ENCODE data around the gene SQSTM1.
A peak's percentile ranks its signal among the peaks of the same experiment; 100 is the strongest.

The SQSTM1 gene

GRCh38 chr5:179823937-179824744 lies 3.4 kb downstream of the SQSTM1 start:
- Histone ChIP-seq H3K4me1 (ENCODE audit: control insufficient read depth in 2 of 2, insufficient read depth in 2 of 2, low read length in 2 of 2) (peaks cover 68 to 75% of the 10 kb centered on the region in 2 donors), H3K4me3 (ENCODE audit: low read length in 2 of 2) (no peak overlapping the region), H3K9ac (ENCODE audit: low read depth in 1 of 2, low read length in 2 of 2) (no peak overlapping the region), H3K27ac (ENCODE audit: low read depth in 2 of 2, low read length in 2 of 2) (no peak overlapping the region), H3K36me3 (ENCODE audit: control insufficient read depth in 2 of 2, insufficient read depth in 2 of 2, low read length in 2 of 2) (peaks cover 40 to 60% of the 10 kb centered on the region in 2 donors), H3K27me3 (ENCODE audit: control insufficient read depth in 2 of 2, insufficient read depth in 2 of 2, low read length in 2 of 2) (no peaks in the 10 kb centered on the region), H3K9me3 (ENCODE audit: control insufficient read depth in 2 of 2, low read length in 2 of 2) (no peaks in the 10 kb centered on the region)

DNA sequence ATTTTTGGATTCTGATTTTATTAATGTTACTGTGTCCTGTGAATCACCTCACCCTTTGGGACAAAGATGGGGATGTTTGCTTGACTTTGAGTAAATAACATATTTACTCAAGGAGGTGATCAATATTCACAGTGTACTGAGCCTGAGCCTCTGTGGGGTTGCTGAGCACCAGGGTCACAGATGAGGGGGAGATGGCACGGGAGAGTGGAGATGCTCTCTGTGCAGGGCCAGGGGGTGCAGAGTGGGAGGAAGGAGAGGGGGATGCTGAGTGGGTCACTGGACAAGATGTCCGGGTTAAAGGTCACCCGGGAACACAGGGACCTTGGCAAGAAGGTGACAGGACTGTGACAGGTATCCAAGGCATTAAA lies 4.0 kb downstream of the SQSTM1 start:
- H3K4me3 ChIP-seq (ENCODE audit: low read length in 2 of 2) = no peak overlapping the region
- H3K27me3 ChIP-seq (ENCODE audit: control insufficient read depth in 2 of 2, insufficient read depth in 2 of 2, low read length in 2 of 2) = no peaks in the 10 kb centered on the region
- peaks cover 63 to 69% of the 10 kb centered on the region in 2 donors for H3K4me1 ChIP-seq (ENCODE audit: control insufficient read depth in 2 of 2, insufficient read depth in 2 of 2, low read length in 2 of 2)
- no peak overlapping the region for H3K27ac ChIP-seq (ENCODE audit: low read depth in 2 of 2, low read length in 2 of 2)
- peaks cover 44 to 66% of the 10 kb centered on the region in 2 donors for H3K36me3 ChIP-seq (ENCODE audit: control insufficient read depth in 2 of 2, insufficient read depth in 2 of 2, low read length in 2 of 2)
- H3K9me3 ChIP-seq (ENCODE audit: control insufficient read depth in 2 of 2, low read length in 2 of 2) = no peaks in the 10 kb centered on the region
- no peak overlapping the region for H3K9ac ChIP-seq (ENCODE audit: low read depth in 1 of 2, low read length in 2 of 2)

GRCh38 chr5:179825655-179826182 lies 5.0 kb downstream of the SQSTM1 start:
- Histone ChIP-seq H3K9ac (ENCODE audit: low read depth in 1 of 2, low read length in 2 of 2) (no peak overlapping the region), H3K27ac (ENCODE audit: low read depth in 2 of 2, low read length in 2 of 2) (peak overlapping the region; percentile 42 to 70), H3K4me1 (ENCODE audit: control insufficient read depth in 2 of 2, insufficient read depth in 2 of 2, low read length in 2 of 2) (peaks cover 54 to 61% of the 10 kb centered on the region in 2 donors), H3K4me3 (ENCODE audit: low read length in 2 of 2) (peak overlapping the region in 1 of 2 donors; percentile 20), H3K27me3 (ENCODE audit: control insufficient read depth in 2 of 2, insufficient read depth in 2 of 2, low read length in 2 of 2) (no peaks in the 10 kb centered on the region), H3K36me3 (ENCODE audit: control insufficient read depth in 2 of 2, insufficient read depth in 2 of 2, low read length in 2 of 2) (peaks cover 53 to 74% of the 10 kb centered on the region in 2 donors), H3K9me3 (ENCODE audit: control insufficient read depth in 2 of 2, low read length in 2 of 2) (no peaks in the 10 kb centered on the region)

DNA sequence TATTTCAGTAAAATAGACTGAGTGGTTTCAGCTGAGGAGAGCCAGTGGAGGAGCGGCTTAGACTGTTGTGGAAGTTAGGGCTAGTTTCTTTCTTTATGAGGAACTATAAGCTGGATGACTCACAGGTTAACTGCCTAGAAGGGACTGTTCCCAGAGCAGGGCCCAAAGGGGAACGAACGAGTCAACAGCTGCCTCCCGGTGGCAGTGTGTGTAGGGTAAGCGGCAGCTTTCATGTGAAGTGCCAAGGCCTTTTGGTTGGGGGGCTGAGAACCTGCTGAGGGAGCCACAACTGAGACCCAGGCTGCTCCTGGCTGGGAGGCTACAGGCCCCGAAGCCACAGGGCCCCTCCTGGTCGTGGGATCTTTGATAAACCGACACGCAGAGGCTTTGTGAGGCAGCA lies 7.0 kb downstream of the SQSTM1 start:
- Histone ChIP-seq H3K4me1 (ENCODE audit: control insufficient read depth in 2 of 2, insufficient read depth in 2 of 2, low read length in 2 of 2) (peaks cover 45 to 52% of the 10 kb centered on the region in 2 donors), H3K27me3 (ENCODE audit: control insufficient read depth in 2 of 2, insufficient read depth in 2 of 2, low read length in 2 of 2) (no peaks in the 10 kb centered on the region), H3K9me3 (ENCODE audit: control insufficient read depth in 2 of 2, low read length in 2 of 2) (no peaks in the 10 kb centered on the region), H3K9ac (ENCODE audit: low read depth in 1 of 2, low read length in 2 of 2) (peak overlapping the region; percentile 28 to 40), H3K27ac (ENCODE audit: low read depth in 2 of 2, low read length in 2 of 2) (peak overlapping the region; percentile 70 to 76), H3K36me3 (ENCODE audit: control insufficient read depth in 2 of 2, insufficient read depth in 2 of 2, low read length in 2 of 2) (peaks cover 66 to 85% of the 10 kb centered on the region in 2 donors), H3K4me3 (ENCODE audit: low read length in 2 of 2) (no peak overlapping the region)

DNA sequence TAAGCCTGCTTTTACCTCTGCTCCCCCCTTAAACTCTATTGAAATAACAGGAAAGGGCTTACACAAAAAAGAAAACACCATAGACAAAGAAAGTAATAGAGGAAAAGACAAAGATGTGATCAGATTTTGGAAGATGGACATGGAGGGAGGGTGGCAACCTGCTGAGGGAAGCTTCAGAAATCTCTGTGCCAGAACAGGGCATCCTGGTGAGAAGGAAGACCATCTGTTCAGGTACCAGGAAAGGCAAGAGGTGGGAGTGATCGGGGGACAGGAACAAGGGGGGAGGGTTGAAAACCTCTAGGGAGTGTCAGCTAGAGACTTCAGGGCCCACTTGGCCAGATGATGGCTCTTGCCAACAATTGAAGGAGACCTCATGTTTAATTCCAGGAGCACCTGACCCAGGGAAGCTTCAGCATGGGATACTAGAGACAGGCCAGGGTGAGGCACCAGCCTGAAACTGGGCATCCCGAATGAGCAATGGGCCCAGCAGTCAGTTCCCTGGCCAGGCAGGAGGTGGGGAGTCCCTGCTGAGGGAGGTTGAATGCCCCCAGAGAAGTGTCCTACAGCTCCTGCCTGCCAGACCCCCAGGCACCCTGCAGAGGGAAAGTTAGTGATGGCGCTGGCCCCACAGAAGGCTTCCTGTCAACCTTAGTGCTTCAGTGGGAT lies 8.2 kb downstream of the SQSTM1 start:
- no peak overlapping the region for H3K4me3 ChIP-seq (ENCODE audit: low read length in 2 of 2)
- H3K36me3 ChIP-seq (ENCODE audit: control insufficient read depth in 2 of 2, insufficient read depth in 2 of 2, low read length in 2 of 2) = peaks cover 70 to 87% of the 10 kb centered on the region in 2 donors
- no peak overlapping the region for H3K27ac ChIP-seq (ENCODE audit: low read depth in 2 of 2, low read length in 2 of 2)
- H3K27me3 ChIP-seq (ENCODE audit: control insufficient read depth in 2 of 2, insufficient read depth in 2 of 2, low read length in 2 of 2) = no peaks in the 10 kb centered on the region
- H3K4me1 ChIP-seq (ENCODE audit: control insufficient read depth in 2 of 2, insufficient read depth in 2 of 2, low read length in 2 of 2) = peaks cover 36 to 41% of the 10 kb centered on the region in 2 donors
- H3K9me3 ChIP-seq (ENCODE audit: control insufficient read depth in 2 of 2, low read length in 2 of 2) = no peaks in the 10 kb centered on the region
- H3K9ac ChIP-seq (ENCODE audit: low read depth in 1 of 2, low read length in 2 of 2) = no peak overlapping the region

DNA sequence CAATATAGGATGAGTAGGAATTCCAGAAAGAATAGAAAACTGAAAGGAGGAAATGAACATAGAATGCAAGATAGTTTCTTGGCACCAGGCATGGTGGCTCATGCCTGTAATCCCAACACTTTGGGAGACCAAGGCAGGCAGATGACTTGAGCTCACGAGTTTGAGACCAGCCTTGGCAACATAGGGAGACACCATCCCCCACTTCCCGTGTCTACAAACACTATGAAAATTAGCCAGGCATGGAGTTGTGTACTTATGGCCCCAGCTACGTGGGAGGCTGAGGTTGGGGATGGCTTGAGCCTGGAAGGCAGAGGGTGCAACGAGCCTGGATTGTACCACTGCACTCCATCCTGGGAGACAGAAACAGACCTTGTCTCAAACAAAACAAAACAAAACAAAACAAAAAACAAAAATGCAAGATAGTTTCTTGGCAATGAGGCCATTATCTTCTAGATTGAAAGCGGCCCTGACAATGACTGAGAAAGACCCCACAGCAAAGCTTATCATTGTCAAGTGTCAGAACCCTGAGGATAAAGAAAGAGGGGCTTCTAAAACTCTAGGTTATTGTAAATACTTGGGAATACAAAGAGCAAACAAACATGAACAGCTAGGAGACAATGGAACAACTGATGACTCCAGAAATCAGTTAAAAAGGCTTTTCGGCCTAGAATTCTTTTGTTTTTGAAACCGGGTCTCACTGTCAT lies 9.2 kb downstream of the SQSTM1 start:
- H3K9ac ChIP-seq (ENCODE audit: low read depth in 1 of 2, low read length in 2 of 2) = no peak overlapping the region
- peaks cover 26 to 31% of the 10 kb centered on the region in 2 donors for H3K4me1 ChIP-seq (ENCODE audit: control insufficient read depth in 2 of 2, insufficient read depth in 2 of 2, low read length in 2 of 2)
- H3K9me3 ChIP-seq (ENCODE audit: control insufficient read depth in 2 of 2, low read length in 2 of 2) = no peaks in the 10 kb centered on the region
- no peaks in the 10 kb centered on the region for H3K27me3 ChIP-seq (ENCODE audit: control insufficient read depth in 2 of 2, insufficient read depth in 2 of 2, low read length in 2 of 2)
- no peak overlapping the region for H3K27ac ChIP-seq (ENCODE audit: low read depth in 2 of 2, low read length in 2 of 2)
- H3K36me3 ChIP-seq (ENCODE audit: control insufficient read depth in 2 of 2, insufficient read depth in 2 of 2, low read length in 2 of 2) = peaks cover 64 to 79% of the 10 kb centered on the region in 2 donors
- no peak overlapping the region for H3K4me3 ChIP-seq (ENCODE audit: low read length in 2 of 2)

- Histone ChIP-seq H3K9ac (ENCODE audit: low read depth in 1 of 2, low read length in 2 of 2) (no peak overlapping the region), H3K9me3 (ENCODE audit: control insufficient read depth in 2 of 2, low read length in 2 of 2) (no peaks in the 10 kb centered on the region), H3K4me1 (ENCODE audit: control insufficient read depth in 2 of 2, insufficient read depth in 2 of 2, low read length in 2 of 2) (peaks cover 17 to 21% of the 10 kb centered on the region in 2 donors), H3K27ac (ENCODE audit: low read depth in 2 of 2, low read length in 2 of 2) (no peak overlapping the region), H3K27me3 (ENCODE audit: control insufficient read depth in 2 of 2, insufficient read depth in 2 of 2, low read length in 2 of 2) (no peaks in the 10 kb centered on the region), H3K4me3 (ENCODE audit: low read length in 2 of 2) (no peak overlapping the region), H3K36me3 (ENCODE audit: control insufficient read depth in 2 of 2, insufficient read depth in 2 of 2, low read length in 2 of 2) (peaks cover 55 to 70% of the 10 kb centered on the region in 2 donors)
Measured at GRCh38 chr5:179830818-179831468, 10.2 kb downstream of the SQSTM1 start.

DNA sequence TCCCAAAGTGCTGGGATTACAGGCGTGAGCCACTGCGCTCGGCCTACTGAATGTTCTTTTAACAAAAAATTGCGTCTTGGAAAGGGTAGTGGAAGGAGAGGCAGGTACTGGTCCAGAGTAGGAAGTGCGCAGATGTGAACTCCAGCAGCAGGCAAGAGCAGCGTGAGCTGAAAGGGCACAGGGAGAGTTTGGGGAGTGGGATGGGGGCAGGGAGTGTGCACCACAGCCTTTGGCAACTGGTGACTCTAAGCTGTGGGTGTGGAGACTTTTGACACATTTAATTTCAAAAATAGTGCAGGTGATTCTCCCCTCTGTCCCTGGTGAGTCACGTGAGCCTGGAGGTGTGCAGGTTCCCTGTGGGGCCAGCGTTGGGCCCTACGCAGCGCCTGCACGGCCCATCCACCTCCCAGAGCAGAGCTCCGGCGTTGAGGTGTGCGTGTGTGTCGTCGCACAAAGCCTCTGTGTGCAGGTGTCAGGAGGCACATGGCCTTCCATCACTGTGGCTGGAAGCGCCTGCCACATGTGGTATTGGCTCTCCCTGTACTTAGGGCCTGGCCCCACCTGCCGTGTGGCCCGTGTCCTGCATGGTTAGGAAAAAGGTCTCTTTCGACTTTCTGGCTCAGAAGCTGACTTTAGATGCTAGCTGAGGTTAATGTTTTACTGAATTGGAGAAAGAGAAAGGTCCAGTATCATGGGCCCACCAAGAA lies 11.5 kb downstream of the SQSTM1 start:
- H3K9me3 ChIP-seq (ENCODE audit: control insufficient read depth in 2 of 2, low read length in 2 of 2) = no peaks in the 10 kb centered on the region
- no peak overlapping the region for H3K9ac ChIP-seq (ENCODE audit: low read depth in 1 of 2, low read length in 2 of 2)
- peaks cover 9 to 16% of the 10 kb centered on the region in 2 donors for H3K4me1 ChIP-seq (ENCODE audit: control insufficient read depth in 2 of 2, insufficient read depth in 2 of 2, low read length in 2 of 2)
- peaks cover 66 to 73% of the 10 kb centered on the region in 2 donors for H3K36me3 ChIP-seq (ENCODE audit: control insufficient read depth in 2 of 2, insufficient read depth in 2 of 2, low read length in 2 of 2)
- no peak overlapping the region for H3K4me3 ChIP-seq (ENCODE audit: low read length in 2 of 2)
- H3K27me3 ChIP-seq (ENCODE audit: control insufficient read depth in 2 of 2, insufficient read depth in 2 of 2, low read length in 2 of 2) = no peaks in the 10 kb centered on the region
- no peak overlapping the region for H3K27ac ChIP-seq (ENCODE audit: low read depth in 2 of 2, low read length in 2 of 2)

GRCh38 chr5:179833056-179833708 lies 12.5 kb downstream of the SQSTM1 start:
- Histone ChIP-seq H3K27me3 (ENCODE audit: control insufficient read depth in 2 of 2, insufficient read depth in 2 of 2, low read length in 2 of 2) (no peaks in the 10 kb centered on the region), H3K4me3 (ENCODE audit: low read length in 2 of 2) (no peak overlapping the region), H3K9me3 (ENCODE audit: control insufficient read depth in 2 of 2, low read length in 2 of 2) (no peaks in the 10 kb centered on the region), H3K4me1 (ENCODE audit: control insufficient read depth in 2 of 2, insufficient read depth in 2 of 2, low read length in 2 of 2) (peaks cover 0 to 8% of the 10 kb centered on the region in 2 donors), H3K27ac (ENCODE audit: low read depth in 2 of 2, low read length in 2 of 2) (no peak overlapping the region), H3K9ac (ENCODE audit: low read depth in 1 of 2, low read length in 2 of 2) (no peak overlapping the region), H3K36me3 (ENCODE audit: control insufficient read depth in 2 of 2, insufficient read depth in 2 of 2, low read length in 2 of 2) (peaks cover 73 to 77% of the 10 kb centered on the region in 2 donors)
